HCEC 1CT (cell line): Measurements from ENCODE around the gene IQGAP1.
"Not testable (repeated sequence)": the region's sequence is repeated elsewhere in the genome, so short reads cannot be mapped to it uniquely, and the experiment has no call there.

ENCODE experiments used
- DNase-seq: peaks from one replicate; pipeline ENCODE4 v3.0.0-alpha.2; 2017

IQGAP1 gene

DNA sequence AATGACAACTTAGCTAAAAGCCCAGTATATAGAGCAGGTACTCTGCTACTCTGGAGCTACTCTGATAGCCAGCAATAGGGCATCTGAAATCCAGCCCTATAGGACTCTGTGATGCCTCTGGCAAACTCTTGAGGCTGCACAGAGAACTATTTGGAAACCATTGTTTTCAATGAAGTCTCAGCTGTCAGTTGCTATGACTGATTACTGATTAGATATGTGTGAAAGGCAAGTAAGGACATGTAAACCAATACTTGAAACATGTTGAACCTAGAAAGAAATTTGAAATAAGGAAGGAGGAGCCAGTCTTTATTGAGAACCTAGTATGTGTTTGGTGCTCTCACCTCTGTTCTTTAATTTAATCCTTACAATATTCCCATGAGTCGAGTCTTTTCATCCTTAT, 101.5 kb downstream of the IQGAP1 start:
- no peak for DNase-seq

DNA sequence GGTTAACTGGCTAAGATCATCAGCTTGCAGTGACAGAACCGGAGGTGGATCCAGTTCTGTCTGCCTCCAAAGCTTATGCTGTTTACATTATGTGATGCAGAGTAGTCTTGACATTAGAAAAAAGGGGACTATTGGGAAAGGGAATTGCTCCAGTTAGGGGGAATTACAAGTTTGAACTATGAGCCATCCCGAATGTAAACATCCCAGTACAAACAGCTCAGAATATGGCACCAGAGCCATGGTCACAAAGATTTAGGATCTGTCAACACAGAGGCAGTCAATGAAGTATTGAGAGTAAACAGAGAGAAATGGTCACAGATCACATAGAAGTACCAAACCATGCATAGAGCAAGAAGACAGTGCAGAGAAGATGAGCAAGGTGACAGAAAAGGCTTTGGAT, 101.9 kb downstream of the IQGAP1 start:
- DNase-seq: no peak

DNA sequence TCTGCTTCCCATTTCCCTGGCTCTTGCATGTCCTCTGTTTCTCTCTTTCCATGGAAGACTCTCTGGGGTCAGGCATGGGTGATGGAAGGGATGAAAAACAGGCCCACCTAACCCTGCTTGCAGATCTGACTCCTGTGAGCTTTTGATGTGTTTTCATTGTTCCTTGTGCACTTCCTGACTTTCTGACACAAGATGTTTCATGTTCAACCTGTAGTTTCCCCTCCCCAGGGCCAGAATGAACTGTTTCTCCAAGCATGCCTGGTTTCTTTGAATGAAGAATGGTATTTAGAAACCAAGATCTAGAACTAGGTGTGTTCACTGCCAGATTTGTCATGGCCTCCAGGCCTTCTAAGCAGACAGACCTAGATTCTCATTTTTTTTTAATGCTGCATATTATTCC, 105.6 kb downstream of the IQGAP1 start:
- no peak for DNase-seq

DNA sequence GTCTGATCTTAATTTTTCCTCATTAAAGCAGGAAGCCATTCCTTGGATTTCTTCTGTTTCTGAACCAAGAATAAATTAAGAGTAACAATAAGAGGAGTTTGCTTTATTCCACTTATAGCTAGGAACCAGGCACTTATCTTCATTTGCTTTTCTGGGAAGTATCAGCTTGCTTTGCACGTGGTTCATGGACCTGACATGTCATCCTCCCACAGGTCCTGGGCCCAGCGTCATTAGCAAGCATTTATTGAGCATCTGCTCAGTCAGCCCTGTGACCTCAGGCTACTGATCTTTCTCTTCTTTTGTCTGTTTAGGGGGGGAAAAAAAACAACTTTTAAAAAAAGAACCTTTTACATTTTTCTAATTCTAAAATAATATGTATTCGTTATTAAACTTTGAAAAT, 107.0 kb downstream of the IQGAP1 start:
- no peak for DNase-seq

DNA sequence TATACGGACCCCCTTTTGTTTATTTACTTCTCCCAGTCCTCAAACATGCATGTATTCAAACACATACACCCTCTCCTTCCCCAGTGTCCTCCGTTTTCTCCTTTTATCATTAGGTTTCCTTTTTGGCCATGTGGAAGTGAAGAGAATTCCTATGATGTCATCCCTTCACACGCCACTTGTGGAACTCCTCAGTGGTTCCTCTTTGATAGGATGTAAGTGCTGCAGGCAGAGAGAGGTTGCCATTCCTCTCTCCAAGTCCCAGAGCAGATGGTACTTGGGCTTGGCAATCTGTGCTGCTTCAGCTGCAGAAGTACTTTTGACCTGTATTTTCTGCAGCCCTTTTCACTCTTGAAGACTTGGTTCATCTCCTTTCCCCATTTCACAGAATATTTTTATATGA, 108.7 kb downstream of the IQGAP1 start:
- no peak for DNase-seq

DNA sequence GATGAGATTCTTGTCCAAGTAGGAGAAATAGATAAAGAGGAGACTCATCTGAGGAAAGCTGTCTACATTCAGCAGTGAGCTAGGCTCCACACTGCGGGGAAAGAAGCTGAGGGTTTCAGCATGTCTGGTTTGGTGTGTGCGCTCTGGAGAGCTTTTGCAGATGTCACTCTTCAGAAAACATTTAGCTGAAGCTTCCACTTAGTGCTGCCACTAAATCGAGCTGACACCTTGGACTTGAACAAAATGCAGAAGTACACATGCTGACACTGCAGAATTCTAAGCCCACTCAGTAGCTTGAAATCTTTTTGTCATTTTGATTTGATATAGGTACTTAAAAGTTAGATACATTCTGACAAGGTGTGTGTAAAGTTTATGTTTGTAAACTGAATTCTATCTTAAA, 109.3 kb downstream of the IQGAP1 start:
- no peak for DNase-seq

DNA sequence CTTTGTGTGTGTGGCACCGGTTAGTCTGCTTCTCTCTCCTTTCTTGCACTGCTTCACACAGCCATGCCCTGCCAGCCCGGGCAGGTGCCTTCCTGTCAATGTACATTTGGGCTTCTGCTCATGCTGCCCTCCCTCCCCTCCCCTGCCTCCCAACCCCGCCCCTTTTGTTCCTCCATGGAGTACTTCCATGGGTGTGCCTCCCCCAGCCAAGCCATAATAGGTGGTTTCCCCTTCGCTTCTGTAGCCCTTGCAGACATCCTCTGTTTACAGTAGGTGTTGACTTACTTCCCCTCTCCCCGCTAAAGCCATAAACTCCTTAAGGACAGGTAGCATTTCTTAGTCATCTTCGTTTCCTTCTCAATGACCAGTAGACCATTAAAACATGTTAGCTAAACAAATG, 109.9 kb downstream of the IQGAP1 start:
- no peak for DNase-seq

DNA sequence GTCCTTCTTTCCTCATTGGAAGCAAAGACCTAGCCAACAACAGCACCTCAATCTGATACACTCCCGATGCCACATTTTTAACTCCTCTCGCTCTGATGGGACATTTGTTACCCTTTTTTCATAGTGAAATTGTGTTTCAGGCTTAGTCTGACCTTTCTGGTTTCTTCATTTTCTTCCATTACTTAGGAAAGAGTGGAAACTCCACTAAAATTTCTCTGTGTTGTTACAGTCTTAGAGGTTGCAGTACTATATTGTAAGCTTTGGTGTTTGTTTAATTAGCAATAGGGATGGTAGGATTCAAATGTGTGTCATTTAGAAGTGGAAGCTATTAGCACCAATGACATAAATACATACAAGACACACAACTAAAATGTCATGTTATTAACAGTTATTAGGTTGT, 112.1 kb downstream of the IQGAP1 start:
- DNase-seq: no peak

DNA sequence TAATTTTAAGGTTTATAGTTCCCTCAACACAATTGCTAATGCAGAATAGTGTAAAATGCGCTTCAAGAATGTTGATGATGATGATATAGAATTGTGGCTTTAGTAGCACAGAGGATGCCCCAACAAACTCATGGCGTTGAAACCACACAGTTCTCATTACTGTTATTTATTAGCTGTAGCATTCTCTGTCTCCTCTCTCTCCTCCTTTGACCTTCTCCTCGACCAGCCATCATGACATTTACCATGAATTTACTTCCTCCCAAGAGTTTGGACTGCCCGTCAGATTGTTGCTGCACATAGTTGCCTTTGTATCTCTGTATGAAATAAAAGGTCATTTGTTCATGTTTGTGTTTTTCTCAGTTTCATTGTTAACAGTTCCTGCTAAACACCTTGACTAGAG, 113.9 kb downstream of the IQGAP1 start:
- no peak for DNase-seq

DNA sequence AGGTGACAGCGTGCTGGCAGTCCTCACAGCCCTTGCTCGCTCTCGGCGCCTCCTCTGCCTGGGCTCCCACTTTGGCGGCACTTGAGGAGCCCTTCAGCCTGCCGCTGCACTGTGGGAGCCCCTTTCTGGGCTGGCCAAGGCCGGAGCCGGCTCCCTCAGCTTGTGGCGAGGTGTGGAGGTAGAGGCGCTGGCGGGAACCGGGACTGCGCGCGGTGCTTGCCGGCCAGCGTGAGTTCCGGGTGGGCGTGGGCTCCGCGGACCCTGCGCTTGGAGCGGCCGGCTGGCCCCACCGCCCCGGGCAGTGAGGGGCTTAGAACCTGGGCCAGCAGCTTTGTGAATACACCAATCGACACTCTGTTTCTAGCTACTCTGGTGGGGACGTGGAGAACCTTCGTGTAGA, 122.7 kb downstream of the IQGAP1 start:
- not testable (repeated sequence) for DNase-seq

DNA sequence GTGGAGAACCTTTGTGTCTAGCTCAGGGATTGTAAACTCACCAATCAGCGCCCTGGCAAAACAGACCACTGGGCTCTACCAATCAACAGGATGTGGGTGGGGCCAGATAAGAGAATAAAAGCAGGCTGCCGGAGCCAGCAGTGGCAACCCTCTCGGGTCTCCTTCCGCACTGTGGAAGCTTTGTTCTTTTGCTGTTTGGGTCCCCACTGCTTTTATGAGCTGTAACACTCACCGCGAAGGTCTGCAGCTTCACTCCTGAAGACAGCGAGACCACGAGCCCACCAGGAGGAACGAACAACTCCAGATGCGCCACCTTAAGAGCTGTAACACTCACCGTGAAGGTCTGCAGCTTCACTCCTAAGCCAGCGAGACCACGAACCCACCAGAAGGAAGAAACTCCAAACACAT, 123.2 kb downstream of the IQGAP1 start:
- DNase-seq: not testable (repeated sequence)

DNA sequence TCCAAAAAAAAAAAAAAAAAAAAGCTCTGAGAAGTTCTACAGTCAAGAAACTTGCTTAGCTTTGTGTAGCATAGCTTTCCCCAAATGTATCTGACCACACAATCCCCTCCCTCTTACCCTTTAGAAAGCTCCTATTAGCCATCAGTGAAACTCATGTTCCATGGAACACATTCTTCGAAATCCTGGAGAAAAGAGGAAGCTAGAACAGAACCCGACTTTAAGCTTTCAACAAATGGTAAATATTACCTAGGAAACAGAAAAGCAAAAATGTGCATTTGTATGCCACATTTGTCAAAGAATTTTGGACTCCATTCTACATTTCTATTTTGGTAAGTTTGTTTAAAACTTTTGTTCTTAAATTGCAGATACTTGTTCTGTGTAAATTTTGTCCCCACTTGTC, 124.2 kb downstream of the IQGAP1 start:
- no peak for DNase-seq

DNA sequence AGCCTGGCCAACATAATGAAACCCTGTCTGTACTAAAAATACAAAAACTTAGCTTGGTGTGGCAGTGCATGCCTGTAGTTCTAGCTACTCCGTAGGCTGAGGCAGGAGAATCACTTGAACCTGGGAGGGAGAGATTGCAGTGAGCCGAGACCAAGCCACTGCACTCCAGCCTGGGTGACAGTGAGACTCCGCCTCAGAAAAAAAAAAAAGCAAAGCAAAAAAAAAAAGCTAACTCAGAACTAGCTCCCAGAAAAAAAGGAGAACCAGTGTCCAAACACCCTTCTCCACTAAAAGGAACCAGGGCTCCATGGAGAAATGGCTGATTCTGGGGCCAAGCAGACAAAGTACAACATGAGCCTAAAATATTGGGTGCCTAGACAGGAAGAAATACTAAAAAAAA, 124.9 kb downstream of the IQGAP1 start:
- no peak for DNase-seq

DNA sequence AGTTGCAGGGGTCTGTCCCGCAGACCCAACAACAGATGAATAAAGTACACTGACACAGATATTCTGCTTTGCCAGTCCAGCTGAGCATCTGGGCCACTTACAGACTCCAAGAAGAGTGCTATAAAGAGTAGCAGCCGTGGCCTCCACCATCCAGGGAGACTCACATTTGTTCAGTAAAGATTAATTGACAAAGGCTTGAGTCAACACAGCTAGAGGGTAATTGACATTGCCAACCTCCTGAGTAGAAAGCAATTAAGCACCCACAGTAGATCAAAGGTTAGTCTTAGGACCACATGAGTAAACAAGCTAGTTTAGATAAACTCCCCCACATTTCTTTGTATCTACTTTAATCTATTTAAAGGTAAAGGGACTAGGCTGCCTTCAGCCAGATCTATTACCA, 125.4 kb downstream of the IQGAP1 start:
- DNase-seq: no peak

DNA sequence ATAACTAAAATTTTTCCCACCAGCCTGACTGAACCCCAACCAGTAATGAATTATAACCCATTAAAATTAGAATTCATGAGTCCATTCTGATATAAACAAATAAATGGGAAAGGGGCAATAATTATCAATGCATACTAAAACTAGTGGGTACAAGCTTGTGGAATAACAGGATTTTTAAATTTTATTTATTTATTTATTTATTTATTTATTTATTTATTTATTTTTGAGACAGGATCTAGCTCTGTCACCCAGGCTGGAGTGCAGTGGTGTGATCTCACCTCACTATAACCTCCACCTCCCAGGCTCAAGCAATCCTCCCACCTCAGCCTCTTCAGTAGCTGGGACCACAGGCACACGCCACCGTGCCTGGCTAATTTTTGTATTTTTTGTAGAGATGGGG, 125.9 kb downstream of the IQGAP1 start:
- DNase-seq: not testable (repeated sequence)

DNA sequence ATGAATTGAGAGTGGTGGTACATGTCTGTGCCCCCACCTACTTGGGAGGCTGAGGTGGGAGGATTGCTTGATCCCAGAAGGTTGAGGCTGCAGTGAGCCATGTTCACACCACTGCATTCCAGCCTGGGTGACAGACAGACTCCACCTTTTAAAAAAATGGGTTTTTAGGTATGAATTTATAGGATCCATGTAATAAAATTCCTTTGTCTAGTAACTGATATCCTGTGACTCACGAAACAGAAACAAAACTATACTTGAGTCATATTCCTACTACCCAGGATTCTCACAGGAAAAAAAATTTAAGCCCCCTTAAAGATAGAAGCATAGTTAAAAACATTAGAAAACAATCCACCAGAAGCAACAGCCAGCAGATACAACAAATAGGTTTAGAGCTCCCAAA, 131.6 kb downstream of the IQGAP1 start:
- peak; percentile 72 for DNase-seq

DNA sequence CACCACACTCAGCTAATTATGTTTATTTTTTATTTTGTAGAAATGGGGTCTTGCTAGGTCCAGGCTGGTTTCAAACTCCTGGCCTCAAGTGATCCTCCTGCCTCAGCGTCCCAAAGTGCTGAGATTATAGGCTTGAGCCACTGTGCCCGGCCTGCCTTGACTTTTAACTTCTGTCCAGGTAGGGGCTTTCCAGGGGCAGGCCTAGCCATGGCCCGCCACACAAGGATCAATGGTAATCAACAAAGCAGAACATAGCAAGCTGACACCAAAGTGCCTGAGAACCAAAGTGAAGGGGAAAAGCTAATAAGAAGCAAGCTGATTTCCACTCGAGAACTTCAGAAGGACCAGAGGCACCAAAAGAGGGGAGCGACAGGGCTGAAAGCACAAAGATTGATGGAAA, 132.3 kb downstream of the IQGAP1 start:
- no peak for DNase-seq

DNA sequence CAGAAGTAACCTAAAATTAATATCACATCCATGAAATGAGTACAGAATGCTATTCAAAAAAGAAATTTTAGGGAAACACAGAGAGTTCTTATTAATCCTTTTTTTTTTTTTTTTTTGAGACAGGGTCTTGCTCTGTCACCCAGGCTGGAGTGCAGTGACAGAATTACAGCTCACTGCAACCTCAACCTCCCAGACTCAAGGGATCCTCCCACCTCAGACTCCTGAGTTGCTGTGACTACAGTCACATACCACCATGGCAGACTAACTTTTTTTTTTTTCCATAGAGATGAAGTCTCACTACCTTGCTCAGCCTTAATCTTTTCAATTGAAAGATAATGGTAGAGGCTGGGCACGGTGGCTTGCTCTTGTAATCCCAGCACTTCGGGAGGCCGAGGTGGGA, 135.3 kb downstream of the IQGAP1 start:
- DNase-seq: no peak

DNA sequence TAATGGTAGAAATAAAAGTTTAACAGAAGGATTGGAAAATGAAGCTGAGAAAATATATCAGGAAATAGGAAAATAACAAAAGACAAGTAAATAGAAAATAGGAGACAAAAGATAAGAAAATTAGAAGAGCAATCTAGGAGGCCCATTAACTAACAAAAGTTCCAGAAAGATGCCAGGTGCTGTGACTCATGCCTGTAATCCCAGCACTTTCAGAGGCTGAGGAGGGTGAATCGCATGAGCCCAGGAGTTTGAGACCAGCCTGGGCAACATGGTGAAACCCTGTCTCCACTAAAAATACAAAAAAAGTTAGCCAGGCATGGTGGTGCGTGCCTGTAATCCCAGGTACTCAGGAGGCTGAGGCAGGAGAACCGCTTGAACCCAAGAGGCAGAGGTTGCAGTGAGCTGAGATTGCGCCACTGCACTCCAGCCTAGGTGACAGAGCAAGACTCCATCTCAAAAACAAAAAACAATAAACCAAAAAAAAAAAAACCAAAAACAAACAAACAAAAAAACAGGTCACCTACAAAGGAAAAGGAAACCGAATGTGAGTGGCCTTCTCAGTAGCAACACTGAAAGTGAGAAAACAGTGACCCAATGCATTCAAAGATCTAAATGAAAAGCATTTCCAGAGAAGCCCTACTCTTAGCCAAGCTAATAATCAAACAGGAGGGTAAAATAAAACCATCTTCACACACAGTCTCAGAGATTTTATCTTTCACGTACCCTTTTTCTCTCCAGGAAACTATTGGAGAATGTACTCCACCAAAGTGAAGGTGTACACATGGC, 136.2 kb downstream of the IQGAP1 start:
- peak; percentile 20 for DNase-seq

DNA sequence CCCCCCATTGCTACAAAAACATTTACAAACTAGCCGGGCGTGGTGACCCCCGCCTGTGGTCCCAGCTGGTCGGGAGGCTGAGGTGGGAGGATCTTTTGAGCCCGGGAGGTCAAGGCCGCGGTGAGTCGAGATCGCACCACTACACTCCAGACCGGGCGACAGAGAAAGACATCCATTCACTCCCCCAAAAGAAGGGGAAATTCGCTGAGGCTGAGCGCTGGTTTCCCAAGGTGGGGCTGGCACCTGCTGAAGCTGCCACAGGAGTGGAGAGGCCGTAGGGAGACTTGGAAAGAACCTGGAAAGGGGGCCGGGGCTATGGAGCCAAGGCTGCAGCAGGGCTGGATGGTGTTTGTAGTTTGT, 140.9 kb downstream of the IQGAP1 start:
- DNase-seq: no peak

DNA sequence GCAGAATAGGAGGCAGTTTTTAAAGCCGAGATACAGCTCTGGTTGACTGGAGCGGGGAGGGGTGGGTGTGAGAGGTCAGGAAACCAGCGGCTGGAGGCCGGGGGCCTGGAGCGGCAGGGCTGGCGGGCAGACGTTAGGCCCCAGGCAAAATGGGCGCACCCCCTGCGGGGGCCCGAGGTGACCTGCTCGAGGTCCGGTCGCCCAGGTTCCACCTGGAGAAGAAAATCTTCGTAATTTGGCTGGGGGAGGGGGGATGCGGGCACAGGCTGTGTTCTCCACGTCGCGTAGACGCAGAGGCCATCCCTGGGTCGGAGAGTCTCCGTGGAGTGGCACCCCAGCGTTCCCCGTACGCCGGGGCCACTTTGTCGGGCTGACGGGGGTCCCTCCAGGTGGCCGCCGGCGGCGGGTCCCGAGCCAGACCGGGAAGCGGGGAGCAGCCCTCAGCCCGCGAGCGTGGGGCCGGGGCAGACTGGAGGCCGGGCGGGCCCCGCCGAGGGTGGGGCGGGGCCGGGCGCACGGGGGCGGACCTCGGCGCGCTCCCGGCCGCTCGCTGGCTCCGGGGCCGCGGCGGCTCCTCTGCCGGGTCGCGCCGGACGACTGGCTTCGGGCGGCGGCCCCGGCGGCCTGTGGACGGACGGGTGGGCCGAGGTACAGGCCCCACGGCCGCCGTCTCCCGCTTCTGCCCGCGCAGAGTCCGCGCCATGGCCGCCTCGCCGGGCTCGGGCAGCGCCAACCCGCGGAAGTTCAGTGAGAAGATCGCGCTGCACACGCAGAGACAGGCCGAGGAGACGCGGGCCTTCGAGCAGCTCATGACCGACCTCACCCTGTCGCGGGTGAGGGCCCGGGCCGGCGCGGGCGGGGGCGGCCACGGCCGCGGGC, 141.6 kb downstream of the IQGAP1 start, which contains the start of gene CRTC3:
TSS of gene CRTC3 (plus strand) at position 553 of the 879 bp plus-strand sequence. CDS start at position 702, 149 bp downstream.
- DNase-seq: peak; percentile 54

DNA sequence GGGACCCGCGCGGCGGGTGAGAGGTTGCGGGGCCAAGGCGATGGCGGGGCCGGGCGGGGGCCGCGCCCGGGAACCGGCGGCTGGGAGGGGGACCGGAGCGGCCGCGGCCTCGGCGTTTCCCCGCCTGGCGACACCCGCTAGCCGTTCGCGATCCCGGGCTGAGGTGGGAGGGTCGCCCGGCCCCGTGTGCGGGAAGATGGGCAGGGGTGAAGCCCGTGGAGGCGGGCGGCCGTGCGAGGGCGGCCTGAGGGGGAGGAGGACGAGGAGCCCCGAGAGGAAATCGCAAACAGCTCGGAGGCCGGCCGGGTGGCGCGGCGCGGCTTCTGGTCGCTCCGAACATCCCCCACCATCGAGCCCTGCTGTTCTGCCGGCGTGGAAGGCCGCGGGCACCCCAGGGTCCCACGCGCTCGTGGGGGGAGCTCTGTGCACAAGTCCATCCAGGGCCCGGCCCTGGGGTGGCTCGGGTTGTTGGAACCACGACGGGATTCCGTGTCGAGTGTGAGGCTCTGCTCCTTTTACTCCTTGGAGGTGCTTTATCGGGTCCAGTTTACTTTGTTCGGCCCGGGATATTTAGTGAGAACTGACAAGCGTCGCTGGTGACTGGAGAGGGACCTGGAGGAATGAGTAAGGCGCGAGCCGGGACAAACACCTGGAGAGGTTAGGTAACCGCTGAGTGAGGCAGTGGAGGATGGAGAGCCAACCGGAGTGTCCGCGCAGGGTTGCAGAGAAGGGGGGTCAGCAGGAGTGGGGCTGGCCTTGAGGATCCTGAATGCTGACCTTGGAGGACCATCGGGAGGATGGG, 142.4 kb downstream of the IQGAP1 start:
- peak; percentile 28 for DNase-seq

DNA sequence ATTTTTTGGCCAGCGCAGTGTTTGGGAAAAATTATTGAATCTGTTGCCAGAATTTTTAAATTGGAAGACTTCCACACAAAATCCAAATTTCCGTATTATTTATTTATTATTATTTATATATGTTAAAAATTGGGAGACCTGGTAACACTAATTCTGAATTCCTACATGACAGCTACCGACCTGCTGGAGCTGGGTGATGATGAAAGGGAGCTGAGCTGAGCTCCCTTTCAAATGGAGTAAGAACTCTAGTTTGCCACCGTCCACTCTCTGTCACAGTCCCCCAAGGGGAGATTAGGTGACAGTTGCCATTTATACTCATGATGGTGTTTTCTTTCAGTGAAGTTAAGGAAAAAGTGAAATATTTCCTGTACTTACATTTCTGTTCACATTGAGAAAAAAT, 143.1 kb downstream of the IQGAP1 start:
- peak; percentile 4 for DNase-seq
